ENCODE data around the gene TTC3.
"Not testable (repeated sequence)": the region's sequence is repeated elsewhere in the genome, so short reads cannot be mapped to it uniquely, and the experiment has no call there.

The TTC3 gene

DNA sequence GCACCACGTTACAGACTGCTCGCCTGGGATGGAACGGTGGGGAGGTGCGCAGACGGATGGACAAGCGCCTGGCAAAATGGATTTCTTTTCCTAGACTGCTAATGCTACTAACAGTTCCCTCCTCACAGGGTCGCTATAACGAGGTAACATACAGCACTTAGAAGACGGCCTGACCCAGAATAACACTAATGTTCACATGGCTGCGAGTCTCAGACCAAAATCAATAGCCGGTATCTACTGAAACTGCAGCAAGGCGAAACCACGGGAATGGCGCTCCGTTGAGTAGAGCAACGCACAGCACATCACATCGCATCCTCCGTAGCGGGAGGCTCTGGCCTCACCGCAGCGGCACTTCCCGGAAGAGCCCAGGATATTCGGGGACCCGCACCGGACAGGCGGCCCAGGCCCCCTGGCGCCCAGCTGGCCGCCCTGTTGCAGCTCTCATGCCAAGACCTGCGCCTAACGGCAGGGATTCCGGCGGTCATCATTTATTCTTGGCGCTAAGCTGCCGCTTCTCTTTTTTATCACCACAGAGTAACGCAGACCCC is 147.5 kb downstream of the TTC3 start:
- DNase-seq (ENCODE audit: low read depth), result peak; percentile 27
- TF ChIP-seq, protein P1, sequence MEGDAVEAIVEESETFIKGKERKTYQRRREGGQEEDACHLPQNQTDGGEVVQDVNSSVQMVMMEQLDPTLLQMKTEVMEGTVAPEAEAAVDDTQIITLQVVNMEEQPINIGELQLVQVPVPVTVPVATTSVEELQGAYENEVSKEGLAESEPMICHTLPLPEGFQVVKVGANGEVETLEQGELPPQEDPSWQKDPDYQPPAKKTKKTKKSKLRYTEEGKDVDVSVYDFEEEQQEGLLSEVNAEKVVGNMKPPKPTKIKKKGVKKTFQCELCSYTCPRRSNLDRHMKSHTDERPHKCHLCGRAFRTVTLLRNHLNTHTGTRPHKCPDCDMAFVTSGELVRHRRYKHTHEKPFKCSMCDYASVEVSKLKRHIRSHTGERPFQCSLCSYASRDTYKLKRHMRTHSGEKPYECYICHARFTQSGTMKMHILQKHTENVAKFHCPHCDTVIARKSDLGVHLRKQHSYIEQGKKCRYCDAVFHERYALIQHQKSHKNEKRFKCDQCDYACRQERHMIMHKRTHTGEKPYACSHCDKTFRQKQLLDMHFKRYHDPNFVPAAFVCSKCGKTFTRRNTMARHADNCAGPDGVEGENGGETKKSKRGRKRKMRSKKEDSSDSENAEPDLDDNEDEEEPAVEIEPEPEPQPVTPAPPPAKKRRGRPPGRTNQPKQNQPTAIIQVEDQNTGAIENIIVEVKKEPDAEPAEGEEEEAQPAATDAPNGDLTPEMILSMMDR (IDR thresholded peaks at IDR 0.05; ENCODE audit: insufficient read depth, low read depth, low read length, missing control alignments), result no peak
- peak overlapping the region; percentile 69 for H3K4me3 ChIP-seq (ENCODE audit: low read length)

DNA sequence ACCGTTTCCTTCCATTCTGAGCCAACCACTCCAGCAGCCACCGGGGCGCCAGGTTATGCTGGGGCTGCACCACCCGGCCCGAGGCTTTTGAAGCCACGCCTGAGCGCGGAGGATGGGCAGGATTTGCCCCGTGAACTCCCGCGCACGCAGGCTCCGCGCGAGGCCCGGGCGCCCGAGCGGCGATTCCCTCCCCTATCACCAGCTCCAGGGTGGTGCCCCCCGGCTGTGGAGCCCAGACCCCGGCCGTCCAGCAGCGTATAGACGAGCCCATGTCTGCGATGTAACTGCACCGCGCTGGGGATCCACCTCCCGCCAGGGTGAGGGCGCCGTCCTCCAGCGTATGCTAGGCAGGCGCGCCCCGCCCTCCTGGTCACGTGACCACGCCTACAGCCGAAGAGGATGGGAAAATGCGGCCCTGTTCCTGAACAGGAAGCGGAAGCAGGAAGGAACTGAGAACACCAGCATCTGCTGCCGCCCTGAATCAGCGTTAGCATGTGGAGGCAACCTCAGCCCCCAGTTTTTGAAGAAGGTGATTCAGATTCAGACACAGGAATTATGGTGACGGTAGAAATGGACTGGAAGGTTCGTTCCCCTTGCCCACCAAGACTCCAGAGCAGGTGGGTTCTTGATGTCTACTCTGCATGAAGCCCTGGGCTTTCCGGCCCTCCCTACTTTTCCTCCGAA is 148.1 kb downstream of the TTC3 start:
- peak overlapping the region; percentile 69 for H3K4me3 ChIP-seq (ENCODE audit: low read length)
- peak; percentile 93 for DNase-seq (ENCODE audit: low read depth)
- TF ChIP-seq, protein P1 (IDR thresholded peaks at IDR 0.05; ENCODE audit: insufficient read depth, low read depth, low read length, missing control alignments), result peak; percentile 33

DNA sequence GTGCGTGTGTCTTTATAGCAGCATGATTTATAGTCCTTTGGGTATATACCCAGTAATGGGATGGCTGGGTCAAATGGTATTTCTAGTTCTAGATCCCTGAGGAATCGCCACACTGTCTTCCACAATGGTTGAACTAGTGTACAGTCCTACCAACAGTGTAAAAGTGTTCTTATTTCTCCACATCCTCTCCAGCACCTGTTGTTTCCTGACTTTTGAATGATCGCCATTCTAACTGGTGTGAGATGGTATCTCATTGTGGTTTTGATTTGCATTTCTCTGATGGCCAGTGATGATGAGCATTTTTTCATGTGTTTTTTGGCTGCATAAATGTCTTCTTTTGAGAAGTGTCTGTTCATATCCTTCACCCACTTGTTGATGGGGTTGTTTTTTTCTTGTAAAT is 149.2 kb downstream of the TTC3 start:
- not testable (repeated sequence) for DNase-seq (ENCODE audit: low read depth); H3K4me3 ChIP-seq (ENCODE audit: low read length)

DNA sequence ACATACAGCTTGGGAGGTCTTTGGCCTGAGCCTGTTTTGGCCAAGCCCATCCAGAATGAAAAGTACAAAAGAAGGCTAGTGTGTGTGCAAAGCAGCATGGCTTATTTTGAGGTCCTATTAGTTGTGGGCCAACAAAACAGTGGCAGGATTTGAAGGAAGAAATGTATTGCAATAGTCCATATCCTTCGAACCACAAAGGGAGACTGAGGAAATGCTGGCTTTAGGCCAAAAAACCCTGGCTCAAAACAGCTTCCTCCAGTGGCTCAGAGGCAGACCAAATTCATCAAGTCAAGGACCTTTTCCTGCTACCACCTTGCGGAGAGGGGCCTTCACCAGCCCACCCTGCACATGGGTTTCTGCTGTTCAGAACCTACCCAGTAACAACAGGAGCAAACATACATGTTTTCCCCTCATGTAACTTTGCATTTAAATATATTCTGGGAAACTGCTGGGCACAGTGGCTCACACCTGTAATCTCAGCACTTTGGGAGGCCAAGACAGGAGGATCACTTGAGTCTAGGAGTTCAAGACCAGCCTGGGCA is 150.8 kb downstream of the TTC3 start:
- H3K4me3 ChIP-seq (ENCODE audit: low read length), result no peak overlapping the region
- no peak for DNase-seq (ENCODE audit: low read depth)
- TF ChIP-seq, protein P1 (IDR thresholded peaks at IDR 0.05; ENCODE audit: insufficient read depth, low read depth, low read length, missing control alignments), result no peak

DNA sequence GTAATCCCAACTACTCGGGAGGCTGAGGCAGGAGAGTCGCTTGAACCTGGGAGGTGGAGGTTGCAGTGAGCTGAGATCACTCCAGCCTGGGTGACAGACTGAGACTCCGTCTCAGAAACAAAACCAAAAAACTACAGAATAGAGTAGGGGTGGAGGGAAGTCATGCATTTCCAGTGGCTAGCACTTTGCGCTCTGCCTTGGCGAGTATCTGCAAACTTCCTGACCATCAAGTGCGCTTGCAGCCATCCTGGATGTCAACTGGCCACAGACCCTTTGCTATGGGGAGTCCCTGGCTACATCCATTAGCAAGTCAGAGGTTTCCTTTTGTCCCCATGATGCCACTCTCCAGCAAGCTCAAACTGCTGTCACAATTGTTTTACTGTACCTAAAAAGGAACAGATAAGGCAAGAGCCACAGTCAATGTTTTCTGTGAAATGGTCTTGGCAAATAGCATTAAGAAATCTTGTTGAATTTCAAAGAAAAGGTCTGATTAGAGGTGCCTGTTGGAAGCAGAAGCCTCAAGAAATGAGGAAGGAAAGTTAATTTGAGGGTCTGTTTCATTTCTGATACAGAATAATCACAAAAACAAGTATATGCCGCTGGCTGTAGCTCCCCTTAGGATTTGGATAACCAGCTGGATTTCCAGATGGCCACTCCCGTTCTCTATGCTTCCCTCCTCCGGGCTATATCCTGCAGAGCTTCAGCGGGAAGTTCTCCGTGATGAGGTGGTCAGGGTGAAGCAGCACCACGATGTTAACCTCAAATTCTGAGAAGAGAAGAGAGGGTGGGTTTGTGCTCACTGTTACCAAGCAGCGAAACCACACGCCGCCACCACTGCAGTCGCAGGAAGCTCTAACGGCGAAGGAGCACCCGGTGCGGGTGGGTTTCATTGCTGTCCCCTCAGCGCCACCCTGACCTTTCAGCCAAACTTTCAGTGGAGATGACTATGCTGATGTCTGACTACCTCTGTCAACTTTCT is 152.1 kb downstream of the TTC3 start:
- DNase-seq (ENCODE audit: low read depth), result no peak

DNA sequence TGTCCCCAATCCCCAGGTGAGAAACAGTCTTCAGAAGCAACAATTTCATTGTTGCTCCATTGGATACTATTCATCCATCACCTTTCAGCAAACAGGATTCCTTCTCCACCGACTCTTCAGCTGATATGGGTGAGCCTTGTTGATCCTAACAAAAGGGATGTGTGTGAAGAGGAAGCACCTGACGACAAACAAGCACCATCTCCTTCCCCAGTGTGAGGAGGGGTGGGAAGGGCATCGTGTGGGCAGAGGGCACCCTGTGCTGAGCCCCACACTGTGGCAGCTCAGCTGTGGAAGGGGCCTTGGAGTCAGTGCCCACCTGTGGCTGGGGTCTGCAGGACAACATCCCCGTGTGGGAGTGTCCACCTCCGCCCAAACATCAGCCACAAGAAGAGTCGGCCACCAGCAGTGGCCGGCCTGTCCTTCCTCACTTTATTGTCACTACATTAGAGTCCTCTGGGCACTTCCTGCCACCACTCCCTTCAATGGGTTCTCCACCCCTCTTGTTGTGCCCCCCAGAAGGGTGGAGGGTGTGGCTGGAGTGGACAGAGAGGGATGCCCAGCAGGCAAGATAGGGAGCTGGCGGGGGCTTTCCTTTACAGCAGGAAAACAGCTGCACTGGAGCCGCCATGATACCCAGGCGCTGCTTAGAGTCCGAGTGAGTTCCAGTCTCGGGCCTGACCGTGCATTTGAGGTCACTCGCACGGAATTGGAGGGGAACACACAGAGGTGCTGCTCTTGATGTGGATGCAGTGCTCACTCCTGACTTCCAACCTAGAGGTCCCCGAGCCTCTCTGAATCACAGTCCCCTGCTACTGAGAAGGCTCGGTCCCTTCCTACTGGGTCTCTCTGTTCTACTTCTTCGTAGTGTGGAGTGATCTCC is 153.2 kb downstream of the TTC3 start:
- TF ChIP-seq, protein P1 (IDR thresholded peaks at IDR 0.05; ENCODE audit: insufficient read depth, low read depth, low read length, missing control alignments), result no peak
- DNase-seq (ENCODE audit: low read depth), result no peak
- H3K4me3 ChIP-seq (ENCODE audit: low read length), result no peak overlapping the region

More for the DNA sequence above, 152.1 kb downstream of the TTC3 start:
- TF ChIP-seq, protein P1 (IDR thresholded peaks at IDR 0.05; ENCODE audit: insufficient read depth, low read depth, low read length, missing control alignments), result no peak
- H3K4me3 ChIP-seq (ENCODE audit: low read length), result no peak overlapping the region

Measured in epithelial cell of esophagus (primary cell).